H1 (cell line): ENCODE data around the gene CAMP. TPM values are rescaled to one million over a fixed set of nuclear protein-coding genes. Genes with fewer than 3 reads are reported as not detected.

Experiments
- CTCF ChIA-PET: fragments of 300-600 bp; sonication (Branson Sonifier 250); formaldehyde crosslinking; loops from one replicate; lab custom pipeline; 2021; ENCODE audit not compliant: partially characterized antibody; lab: Charles Lee
- POLR2A ChIA-PET: fragments of 300-600 bp; sonication (Branson Sonifier 250); formaldehyde crosslinking; loops from one replicate; lab custom pipeline; 2021; ENCODE audit warnings: inconsistent platforms; ENCODE audit not compliant: partially characterized antibody; lab: Charles Lee
- DNase-seq, 2 experiments: peaks; one replicate each; pipeline versions ENCODE4 v3.0.0 to v3.0.0-alpha.2; 2010 to 2022; ENCODE audit warnings: low spot score in 2 of 2, low read depth in 1 of 2, mixed read lengths in 1 of 2
- FAIRE-seq: peaks from 2 replicates; lab custom pipeline; 2011; peaks lifted over from hg19 to GRCh38; lab: Jason Lieb, UNC
- H2AFZ ChIP-seq: 2 replicates; pipeline ENCODE4 v1.8.1; 2012; ENCODE audit warnings: low read length, inconsistent platforms
- H2AK5ac ChIP-seq: 2 replicates; pipeline ENCODE4 v1.6.1; 2013; ENCODE audit warnings: low read depth, low read length
- H2BK120ac ChIP-seq: replicated peaks from 2 replicates; pipeline ENCODE3; 2013; ENCODE audit warnings: low read depth, low read length, inconsistent platforms
- H2BK12ac ChIP-seq: 2 replicates; pipeline ENCODE4 v1.6.1; 2013; ENCODE audit warnings: low read depth, low read length
- H2BK15ac ChIP-seq: 2 replicates; pipeline ENCODE4 v1.6.1; 2013; ENCODE audit warnings: low read length
- H2BK20ac ChIP-seq: 2 replicates; pipeline ENCODE4 v1.6.1; 2013; ENCODE audit warnings: low read length
- H2BK5ac ChIP-seq: 2 replicates; pipeline ENCODE4 v1.6.1; 2013; ENCODE audit warnings: low read depth, low read length
- H3K14ac ChIP-seq: 2 replicates; pipeline ENCODE4 v1.6.1; 2013; ENCODE audit warnings: inconsistent platforms; ENCODE audit not compliant: insufficient read length
- H3K18ac ChIP-seq: 2 replicates; pipeline ENCODE4 v1.6.1; 2013; ENCODE audit warnings: low read length; ENCODE audit errors: extremely low read depth
- H3K23ac ChIP-seq: 2 replicates; pipeline ENCODE4 v1.6.1; 2013; ENCODE audit warnings: inconsistent platforms; ENCODE audit not compliant: insufficient read length
- H3K23me2 ChIP-seq: 2 replicates; pipeline ENCODE4 v1.6.1; 2013; ENCODE audit warnings: low read depth, low read length
- H3K27ac ChIP-seq: 2 replicates; pipeline ENCODE4 v1.6.1; 2011; ENCODE audit warnings: low read depth, low read length, inconsistent platforms
- H3K27me3 ChIP-seq, 4 experiments: replicated peaks in 1 of 4; 1 replicate in 1 of 4; 2 replicates in 3 of 4; pipeline versions ENCODE4 v1.6.1 to v1.8.1; 2011 to 2013; ENCODE audit warnings: low read length in 3 of 4, mild to moderate bottlenecking in 3 of 4, inconsistent platforms in 2 of 4, mixed read lengths in 2 of 4, moderate library complexity in 1 of 4; ENCODE audit not compliant: control insufficient read depth in 3 of 4, insufficient read depth in 3 of 4; ENCODE audit errors: extremely low read depth in 1 of 4
- H3K36me3 ChIP-seq, 4 experiments: 2 replicates each; pipeline versions ENCODE4 v1.6.1 to v1.8.1; 2011 to 2013; ENCODE audit warnings: mild to moderate bottlenecking in 4 of 4, low read length in 3 of 4, moderate library complexity in 2 of 4, control low read depth in 1 of 4, inconsistent platforms in 1 of 4; ENCODE audit not compliant: insufficient read depth in 4 of 4, control insufficient read depth in 2 of 4
- H3K4ac ChIP-seq: replicated peaks from 2 replicates; pipeline ENCODE3; 2013; ENCODE audit warnings: low read length, low read depth, mixed read lengths, inconsistent platforms; ENCODE audit not compliant: insufficient read length
- H3K4me1 ChIP-seq, 4 experiments: replicated peaks in 1 of 4; 1 replicate in 1 of 4; 2 replicates in 3 of 4; pipeline versions ENCODE4 v1.6.1 to v1.8.1; 2011 to 2013; ENCODE audit warnings: low read length in 3 of 4, inconsistent platforms in 2 of 4, mixed read lengths in 1 of 4; ENCODE audit not compliant: insufficient read depth in 4 of 4, control insufficient read depth in 3 of 4
- H3K4me2 ChIP-seq, 2 experiments: 2 replicates each; pipeline versions ENCODE4 v1.6.1 to v1.8.1; 2011 to 2013; ENCODE audit warnings: low read depth in 2 of 2, low read length in 2 of 2, control low read depth in 1 of 2, inconsistent platforms in 1 of 2, mild to moderate bottlenecking in 1 of 2; ENCODE audit not compliant: insufficient read depth in 1 of 2
- H3K4me3 ChIP-seq, 4 experiments: fragments of 200-600, 300-600 bp in 1 of 4; sonication (generic), shearing (Covaris generic), sonication (Bioruptor Twin) in 1 of 4; 2 replicates each; pipeline versions ENCODE4 v1.5.1 to v1.8.1; 2011 to 2016; ENCODE audit warnings: low read length in 4 of 4, low read depth in 3 of 4, control low read depth in 2 of 4, inconsistent platforms in 2 of 4, mild to moderate bottlenecking in 2 of 4, mixed read lengths in 1 of 4, moderate library complexity in 1 of 4; ENCODE audit not compliant: insufficient read depth in 2 of 4; ENCODE audit errors: extremely low read depth in 1 of 4
- H3K56ac ChIP-seq: replicated peaks from 2 replicates; pipeline ENCODE3; 2013; ENCODE audit warnings: low read depth, mild to moderate bottlenecking, mixed read lengths, low read length, inconsistent platforms; ENCODE audit not compliant: insufficient read length
- H3K79me1 ChIP-seq: 2 replicates; pipeline ENCODE4 v1.6.1; 2013; ENCODE audit warnings: low read depth, low read length, control low read depth
- H3K79me2 ChIP-seq, 2 experiments: 2 replicates each; pipeline versions ENCODE4 v1.6.1 to v1.8.1; 2012 to 2013; ENCODE audit warnings: low read length in 2 of 2, mild to moderate bottlenecking in 2 of 2, inconsistent platforms in 1 of 2; ENCODE audit not compliant: insufficient read depth in 2 of 2, control insufficient read depth in 1 of 2
- H3K9ac ChIP-seq, 4 experiments: replicated peaks in 1 of 4; 1 replicate in 1 of 4; 2 replicates in 3 of 4; pipeline versions ENCODE4 v1.6.1 to v1.8.1; 2011 to 2013; ENCODE audit warnings: low read depth in 3 of 4, low read length in 3 of 4, control low read depth in 2 of 4, mild to moderate bottlenecking in 2 of 4, moderate library complexity in 2 of 4, inconsistent platforms in 1 of 4; ENCODE audit errors: extremely low read depth in 1 of 4
- H3K9me3 ChIP-seq, 2 experiments: 2 replicates each; pipeline versions ENCODE4 v1.6.1 to v1.8.1; 2012 to 2013; ENCODE audit warnings: mild to moderate bottlenecking in 2 of 2, moderate library complexity in 2 of 2, control low read depth in 1 of 2, inconsistent platforms in 1 of 2, low read depth in 1 of 2, low read length in 1 of 2, mixed read lengths in 1 of 2; ENCODE audit not compliant: insufficient read depth in 2 of 2
- H4K20me1 ChIP-seq, 2 experiments: replicated peaks in 1 of 2; 2 replicates each; pipeline versions ENCODE3 to v1.8.1; 2011 to 2013; ENCODE audit warnings: inconsistent platforms in 2 of 2, low read length in 2 of 2, mild to moderate bottlenecking in 1 of 2; ENCODE audit not compliant: insufficient read depth in 2 of 2, control insufficient read depth in 1 of 2
- H4K5ac ChIP-seq: 2 replicates; pipeline ENCODE4 v1.6.1; 2013; ENCODE audit warnings: low read length, low read depth, mixed read lengths, inconsistent platforms; ENCODE audit not compliant: insufficient read length
- H4K8ac ChIP-seq: 2 replicates; pipeline ENCODE4 v1.8.0; 2013; ENCODE audit warnings: mild to moderate bottlenecking, moderate library complexity, low read length, inconsistent platforms; ENCODE audit not compliant: insufficient read depth; ENCODE audit errors: extremely low read depth
- H4K91ac ChIP-seq: replicated peaks from 2 replicates; pipeline ENCODE3; 2013; ENCODE audit warnings: low read length, mixed read lengths, inconsistent platforms; ENCODE audit not compliant: insufficient read length
- CTBP2 ChIP-seq: IDR thresholded peaks from 2 replicates; pipeline ENCODE4 v1.7.0; 2011; ENCODE audit warnings: borderline replicate concordance, mild to moderate bottlenecking, moderate library complexity, mixed read lengths, low read length; ENCODE audit not compliant: insufficient read depth, insufficient read length
- E2F6 ChIP-seq: IDR thresholded peaks from 2 replicates; pipeline ENCODE4 v1.6.1; 2012; ENCODE audit warnings: inconsistent platforms
- KDM5A ChIP-seq: fragments of 200-600 bp; IDR thresholded peaks from 2 replicates; pipeline ENCODE4 v1.7.1; 2012; ENCODE audit warnings: mild to moderate bottlenecking, low read length, inconsistent platforms, mixed read lengths
- MAFK ChIP-seq: IDR thresholded peaks from 2 replicates; pipeline ENCODE4 v1.6.1; 2012; ENCODE audit warnings: low read depth, mild to moderate bottlenecking, improper control_type of control experiment, low read length
- POU5F1 ChIP-seq: IDR thresholded peaks from 2 replicates; pipeline ENCODE4 v1.6.1; 2011; ENCODE audit warnings: low read depth, mild to moderate bottlenecking, low read length, moderate library complexity
- WGBS, 2 experiments: shearing (Covaris generic) in 1 of 2; methylation state at CpG; one replicate each; pipeline versions ENCODE4 v1.1.6 to v1.1.7; 2013 to 2015; ENCODE audit warnings: low lambda C conversion rate in 2 of 2, mixed read lengths in 2 of 2, inconsistent platforms in 1 of 2, low coverage in 1 of 2, missing lambda C conversion rate in 1 of 2; ENCODE audit not compliant: insufficient replicate concordance in 2 of 2, insufficient coverage in 1 of 2, insufficient read length in 1 of 2; ENCODE audit errors: extremely low coverage in 1 of 2, missing lambda C conversion rate in 1 of 2; 5-methylcytosine and 5-hydroxymethylcytosine counted together
- polyA plus RNA-seq, 7 experiments: library from polyadenylated mRNA; depleted of rRNA in 3 of 7; stranded (reverse) in 5 of 7; unstranded in 2 of 7; fragments of >200 nt in 5 of 7; fragments of 200-250 nt in 2 of 7; gene quantifications; 1 replicate in 5 of 7; 2 replicates in 1 of 7; 4 replicates in 1 of 7; pipeline versions ENCODE4 v1.2.1 to v1.2.3, GENCODE V29; 2011 to 2013; ENCODE audit warnings: missing spikeins in 2 of 7, mixed read lengths in 2 of 7
- total RNA-seq: library from RNA; stranded (reverse); fragmentation: NEBNext Ultra II Directional; extraction: Animal tissue kit (Norgen Biotek cat#: 25700); gene quantifications from 2 replicates; pipeline ENCODE4 v1.2.1, GENCODE V29; 2021

CAMP gene
- total and polyA plus RNA-seq, 2 of the 8 experiments (the other 6 are each of a cell fraction or from before 2014, with no cell fraction given): not detected

GRCh38 chr3:48208076-48208475 is 15.2 kb upstream of the CAMP start:
- Histone ChIP-seq H3K79me1 (no peaks in the 10 kb centered on the region), H4K5ac (no peak overlapping the region), H3K56ac (no peak overlapping the region), H2BK15ac (no peak overlapping the region), H3K23ac (no peak overlapping the region), H2BK20ac (no peak overlapping the region), H3K4me2 (no peak overlapping the region), H2AK5ac (no peak overlapping the region), H3K4me3 (no peak overlapping the region), H2BK12ac (no peak overlapping the region), H3K4me1 (no peaks in the 10 kb centered on the region; a peak in 1 of 7 replicates), H3K9ac (no peak overlapping the region), H3K79me2 (no peaks in the 10 kb centered on the region), H3K27ac (no peak overlapping the region), H2AFZ (no peak overlapping the region), H3K18ac (no peak overlapping the region), H3K4ac (no peak overlapping the region), H3K27me3 (no peaks in the 10 kb centered on the region), H2BK5ac (no peak overlapping the region), H3K9me3 (peaks cover 0 to 8% of the 10 kb centered on the region in 2 experiments; a peak in 2 of 4 replicates), H4K20me1 (no peaks in the 10 kb centered on the region), H4K91ac (no peak overlapping the region), H3K36me3 (no peaks in the 10 kb centered on the region), H4K8ac (no peak overlapping the region), H3K23me2 (no peaks in the 10 kb centered on the region; the same call in 1 of the 2 replicates), H2BK120ac (no peak overlapping the region), H3K14ac (no peak overlapping the region)
- POLR2A ChIA-PET: interaction anchor here (0.8 kb wide), 1 partner anchor 62 kb away, joined by 3 read pairs; no protein-coding TSS in a partner anchor
- CTCF ChIA-PET: interaction anchor here (0.9 kb wide), 1 partner anchor 228 kb away, joined by 3 read pairs; no protein-coding TSS in a partner anchor
- DNase-seq (no peak), FAIRE-seq (no peak)
- whole genome bisulfite sequencing, 2 experiments: 93% methylated on average over 3 of the region's 3 CpGs; no CpG with 5 or more reads in 1 of the 2 experiments
- TF ChIP-seq KDM5A (no peak), MAFK (no peak), E2F6 (no peak), CTBP2 (no peak), POU5F1 (no peak)
